Ammon's horn (tissue), 1 donor: ENCODE measurements around the gene MAP3K14.

Source experiments
- DNase-seq: peaks from one replicate; pipeline ENCODE4 v3.0.0-alpha.2; 2016; ENCODE audit warnings: low spot score

Gene MAP3K14

DNA sequence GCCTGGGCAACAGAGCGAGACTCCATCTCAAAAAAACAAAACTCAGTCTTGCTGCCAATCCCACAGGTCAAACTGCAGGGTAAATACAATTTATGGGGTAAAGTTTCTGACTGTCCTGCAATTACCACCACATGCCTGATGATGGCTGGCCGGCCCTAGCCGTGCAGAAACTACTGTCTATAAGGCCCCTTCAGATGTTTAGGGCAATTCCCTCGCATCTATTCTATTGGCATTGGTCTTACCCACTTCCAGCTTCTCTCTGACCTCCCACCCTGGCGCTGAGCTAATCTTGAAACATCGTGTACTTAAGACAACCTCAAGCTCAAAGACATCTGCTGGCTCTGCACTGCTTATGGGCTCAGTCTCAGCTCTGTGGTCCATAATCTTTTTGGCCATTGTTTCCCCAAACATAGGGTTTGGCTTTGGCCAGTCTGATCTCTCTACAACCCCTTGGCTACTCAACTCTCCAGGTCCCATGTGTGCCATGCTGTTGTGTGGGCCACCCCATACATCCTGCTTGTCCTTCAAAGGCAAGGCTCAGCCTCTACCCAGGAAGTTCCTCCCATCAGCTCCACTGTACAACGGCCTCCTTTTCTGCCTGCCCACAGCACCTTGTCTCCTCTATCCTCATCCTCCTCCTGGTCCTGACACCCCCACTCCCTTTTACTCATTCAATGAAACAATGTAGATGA is 16.6 kb downstream of the MAP3K14 start:
- DNase-seq: no peak

DNA sequence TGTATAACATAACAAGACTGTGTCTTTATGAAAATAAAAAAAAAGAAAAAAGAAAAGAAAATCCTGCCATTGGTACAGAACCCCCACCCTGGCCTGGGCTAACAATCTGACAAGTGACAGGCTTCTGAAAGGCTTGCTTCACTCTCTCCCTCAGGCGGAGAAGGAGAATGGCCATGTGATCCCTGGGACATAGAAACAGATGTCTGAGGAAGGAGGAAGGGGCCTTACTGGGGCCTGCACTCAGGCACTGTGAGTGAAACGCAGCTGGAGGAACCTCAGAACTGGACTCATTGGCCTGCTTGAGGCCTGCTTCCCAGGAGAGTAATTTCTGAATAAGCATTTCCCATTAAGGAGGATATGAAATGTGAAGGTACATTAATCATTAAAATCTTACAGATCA is 17.5 kb downstream of the MAP3K14 start:
- peak; percentile 74 for DNase-seq

DNA sequence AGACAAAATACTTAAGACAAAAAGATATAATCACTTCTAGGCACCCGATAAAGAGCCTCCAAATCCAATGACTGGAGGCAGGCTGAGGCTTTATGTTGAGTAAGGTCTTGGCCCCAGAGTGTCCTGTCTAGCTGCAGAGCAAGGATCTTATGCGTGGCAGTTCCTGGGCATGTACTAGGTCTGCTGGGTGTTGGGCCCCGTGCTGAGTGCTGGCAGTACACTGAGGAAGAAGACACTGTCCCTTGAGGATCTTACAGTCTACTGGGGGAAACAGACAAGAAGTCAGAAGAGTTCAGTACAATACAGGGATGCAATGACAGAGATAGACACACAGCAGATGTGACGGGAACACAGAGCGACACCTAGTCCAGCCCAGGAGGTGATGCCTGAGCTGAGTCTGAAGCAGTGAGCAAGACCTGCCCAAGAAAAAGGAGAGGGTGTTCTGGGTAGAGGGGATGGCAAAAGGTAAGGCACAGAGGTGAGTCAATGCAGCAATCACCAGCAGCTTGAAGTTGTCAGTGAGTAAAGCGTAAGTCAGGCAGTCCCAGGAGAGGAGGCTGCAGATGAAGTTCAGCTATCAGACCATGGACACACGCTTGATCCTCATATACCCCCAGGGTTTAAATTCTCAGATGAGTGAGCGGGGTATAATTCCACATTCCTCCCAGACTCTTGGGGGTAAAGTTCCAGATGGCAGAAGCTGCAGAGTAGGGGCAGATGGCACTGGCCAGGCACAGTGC is 18.1 kb downstream of the MAP3K14 start:
- no peak for DNase-seq

DNA sequence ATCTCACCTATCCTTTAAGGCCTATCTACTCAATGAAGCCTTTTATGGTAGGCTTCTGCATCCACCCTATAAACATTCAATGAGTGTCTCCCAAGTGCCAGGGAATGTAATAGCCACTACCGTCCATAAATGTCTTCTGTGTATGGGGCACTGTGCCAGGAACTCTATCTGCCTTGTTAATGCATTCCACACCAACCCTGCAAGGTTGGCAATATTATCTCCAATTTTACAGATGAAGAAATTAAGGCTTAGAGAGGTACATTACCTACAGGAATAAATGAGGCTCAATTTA is 20.0 kb downstream of the MAP3K14 start:
- DNase-seq: no peak

DNA sequence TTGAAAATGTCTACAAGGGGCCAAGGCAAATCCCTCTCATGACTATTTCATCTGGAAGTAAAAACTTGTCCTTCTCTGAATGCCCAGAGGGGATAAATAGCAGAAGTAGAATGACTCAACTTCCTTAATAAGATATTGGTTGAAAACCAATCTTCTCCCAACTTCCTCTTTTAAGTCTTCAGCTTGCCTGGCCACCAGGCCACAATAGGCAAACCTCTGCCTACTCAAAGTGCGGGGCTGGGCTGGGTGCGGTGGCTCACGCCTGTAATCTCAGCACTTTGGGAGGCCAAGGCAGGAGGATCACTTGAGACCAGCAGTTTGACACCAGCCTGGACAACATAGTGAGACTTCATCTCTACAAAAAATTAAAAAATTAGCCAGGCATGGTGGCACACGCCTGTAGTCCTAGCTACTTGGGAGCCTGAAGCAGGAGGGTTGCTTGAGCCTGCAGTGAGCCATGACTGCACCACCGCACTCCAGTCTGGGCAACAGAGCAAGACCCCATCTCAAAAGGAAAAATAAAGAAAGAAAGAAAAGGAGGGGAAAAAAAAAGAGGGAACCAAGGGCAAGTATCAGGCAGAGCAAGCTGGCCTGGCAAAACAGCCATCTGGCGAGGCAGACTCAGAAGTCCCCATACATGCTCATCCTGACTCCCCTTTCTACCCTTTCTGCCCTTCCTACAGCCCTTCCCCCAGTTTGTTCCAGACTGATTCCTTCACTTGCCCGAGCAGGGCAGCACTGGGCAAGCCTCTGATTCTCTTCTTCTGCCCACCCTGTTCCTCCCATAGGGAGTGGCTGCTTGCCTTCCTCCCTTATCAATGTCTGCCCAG is 20.6 kb downstream of the MAP3K14 start:
- DNase-seq: no peak

GRCh38 chr17:45294506-45294905 is 22.3 kb downstream of the MAP3K14 start:
- no peak for DNase-seq

- DNase-seq: peak; percentile 88
Observed at GRCh38 chr17:45293413-45294211, 23.2 kb downstream of the MAP3K14 start.

DNA sequence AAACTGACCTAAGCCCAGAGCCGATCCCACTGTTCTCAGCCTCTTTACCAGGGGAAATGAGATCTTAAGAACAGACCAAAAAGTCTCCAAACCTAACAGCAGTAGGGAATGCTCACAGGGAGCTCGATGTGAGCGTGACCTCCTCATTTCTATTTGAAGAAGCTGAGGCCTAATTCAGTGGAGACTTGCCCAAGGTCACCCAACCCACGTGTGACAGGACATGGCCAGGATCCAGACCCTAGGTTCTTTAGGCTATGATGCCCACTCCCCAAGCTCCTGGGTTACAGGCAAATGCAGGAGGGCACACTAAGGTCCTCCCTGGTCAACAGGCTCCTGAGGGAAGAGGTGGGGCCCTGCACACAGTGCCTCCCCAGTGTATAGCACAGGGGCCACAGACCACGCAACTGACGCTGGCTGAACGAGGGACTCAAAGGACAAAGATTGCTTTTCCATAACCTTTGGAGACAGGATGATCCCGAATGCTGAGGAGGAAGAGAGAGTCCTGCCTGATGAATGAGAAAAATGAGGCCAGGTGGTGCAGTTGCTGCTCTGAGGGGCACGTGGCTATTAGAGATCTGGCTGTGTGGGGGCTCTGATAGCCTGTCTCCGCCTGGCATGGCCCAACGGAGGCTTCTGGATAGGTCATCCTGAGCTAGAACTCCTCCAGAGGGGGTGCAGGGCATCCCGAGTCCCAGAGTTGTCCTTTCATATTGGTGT is 24.0 kb downstream of the MAP3K14 start:
- no peak for DNase-seq

- DNase-seq: peak; percentile 77
Observed at GRCh38 chr17:45291171-45291805, 25.5 kb downstream of the MAP3K14 start.

DNA sequence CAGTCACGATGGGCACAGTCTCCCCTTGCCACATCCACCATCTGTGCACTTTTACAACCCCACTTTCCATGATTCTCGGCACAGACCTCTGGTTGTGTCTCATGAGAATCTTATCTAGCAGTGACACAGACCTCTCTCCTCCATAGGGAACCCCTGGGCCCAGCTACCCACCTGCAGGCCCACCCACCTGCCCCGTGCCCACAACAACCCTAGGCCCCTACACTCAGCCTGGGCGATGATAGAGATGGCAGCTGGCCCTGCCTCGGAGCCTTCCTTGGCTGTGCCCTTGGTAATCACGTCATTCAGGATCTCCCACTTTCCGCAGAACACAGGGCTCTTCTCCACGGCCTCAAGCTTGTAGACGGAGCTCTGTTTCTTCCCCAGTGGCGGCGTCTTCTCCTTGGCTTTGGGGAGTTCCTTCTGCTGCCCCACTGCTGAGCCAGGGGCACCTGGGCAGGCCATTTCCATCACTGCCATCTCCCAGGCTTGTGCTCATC is 26.5 kb downstream of the MAP3K14 start:
- DNase-seq: no peak

DNA sequence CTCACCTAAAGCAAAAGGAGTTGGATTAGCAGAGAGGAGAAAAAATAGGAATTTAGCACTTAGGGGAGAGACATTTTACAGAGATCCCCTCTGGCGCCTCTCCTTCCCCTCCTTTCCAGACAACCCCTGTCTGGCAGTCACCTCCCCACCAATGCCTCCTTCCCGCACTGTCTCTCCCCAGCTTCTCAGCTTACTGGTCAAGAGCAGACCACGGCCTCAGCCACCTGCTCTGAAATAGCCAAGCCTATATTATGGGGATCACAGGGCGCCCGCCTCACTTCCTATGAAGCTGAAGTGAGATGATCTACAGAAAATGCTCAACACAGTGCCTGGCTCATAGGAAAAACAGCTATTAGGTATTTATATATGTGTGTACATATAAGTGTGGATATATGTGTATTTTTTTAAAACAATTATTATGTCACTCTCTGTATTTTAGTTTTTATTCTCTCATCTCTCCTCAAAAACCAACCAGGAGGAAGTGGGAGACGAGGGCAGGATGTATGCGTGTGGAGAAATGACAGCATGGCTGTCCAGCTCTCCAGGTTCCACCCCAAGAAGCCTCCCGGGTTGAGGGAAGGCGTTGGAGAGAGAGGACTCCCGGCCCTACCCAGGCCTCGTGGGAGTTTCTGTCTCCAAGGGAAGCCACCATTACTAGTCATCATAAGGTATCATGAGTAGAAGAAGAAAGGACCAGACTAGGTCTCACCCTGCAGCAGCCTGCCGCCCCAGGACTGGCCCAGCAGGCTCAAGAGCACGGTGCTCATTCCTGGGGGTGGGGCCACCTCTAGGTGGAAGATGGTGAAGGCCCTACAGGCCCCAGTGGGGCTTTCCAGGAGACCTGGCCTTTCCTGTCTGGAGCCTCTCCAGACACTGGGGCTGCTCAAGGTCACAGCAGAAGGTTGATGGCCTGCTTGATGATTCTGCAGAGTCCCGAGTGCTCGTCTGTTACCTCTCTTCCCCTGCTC is 27.2 kb downstream of the MAP3K14 start:
- DNase-seq: no peak

GRCh38 chr17:45288825-45289224 is 28.0 kb downstream of the MAP3K14 start:
- peak; percentile 56 for DNase-seq

GRCh38 chr17:45287526-45288500 is 29.0 kb downstream of the MAP3K14 start:
- no peak for DNase-seq

GRCh38 chr17:45286286-45286685 is 30.5 kb downstream of the MAP3K14 start:
- no peak for DNase-seq

DNA sequence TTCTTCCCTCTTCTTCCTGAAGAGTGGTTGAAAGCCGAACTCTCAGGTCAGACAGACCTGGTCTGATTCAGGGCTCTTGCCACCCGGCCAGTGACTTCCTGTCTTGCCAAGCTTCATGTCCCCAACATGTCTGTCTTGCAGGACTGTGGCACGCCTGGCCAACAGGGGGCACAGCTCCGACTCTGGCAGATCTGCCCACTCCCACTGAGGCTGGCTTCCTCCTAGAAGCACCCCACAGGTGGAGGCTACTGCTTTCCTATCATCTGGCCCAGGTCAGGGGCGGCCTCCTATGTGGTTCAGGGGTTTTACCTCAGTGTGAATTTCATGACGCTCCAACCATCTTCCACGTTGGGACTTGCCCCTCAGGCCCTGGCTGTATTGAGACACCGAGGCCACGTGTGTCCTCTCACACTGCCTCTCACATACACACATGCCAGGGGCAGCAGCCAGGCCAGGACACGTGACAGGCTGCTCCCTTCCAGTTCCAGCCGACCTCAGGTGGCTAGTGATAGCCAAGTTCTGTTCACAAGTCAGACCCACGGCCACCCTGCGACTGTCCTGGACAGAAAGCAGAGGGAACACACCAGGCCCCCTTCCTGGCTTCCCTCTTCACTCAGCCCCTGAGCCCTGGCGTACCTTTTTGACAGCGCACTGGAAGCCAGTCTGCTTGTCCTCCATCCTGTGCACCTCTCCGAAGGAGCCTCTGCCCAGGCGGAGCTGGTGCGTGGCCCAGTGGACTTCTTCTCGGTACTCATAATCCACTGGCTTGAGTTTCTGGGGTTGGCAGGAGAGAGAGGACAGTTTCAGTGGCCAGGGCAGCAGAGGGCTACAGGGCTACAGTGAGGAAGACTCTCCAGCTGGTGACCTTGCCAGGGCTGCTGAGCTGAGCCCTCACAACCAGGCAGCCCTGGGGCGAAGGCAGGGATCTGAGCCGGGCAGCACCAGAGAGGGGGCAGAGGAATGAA is 32.4 kb downstream of the MAP3K14 start:
- DNase-seq: no peak

GRCh38 chr17:45283711-45284110 is 33.1 kb downstream of the MAP3K14 start:
- DNase-seq: no peak
